HG03521 (cell line): Measurements from ENCODE around the gene AKT2.

ENCODE experiments used
- ATAC-seq: cut with Tn5 transposase; IDR thresholded peaks from one replicate; pipeline ENCODE4 v1.9.1; 2021; ENCODE audit warnings: mild to moderate bottlenecking, moderate library complexity; ENCODE audit not compliant: unreplicated experiment

The AKT2 gene

DNA sequence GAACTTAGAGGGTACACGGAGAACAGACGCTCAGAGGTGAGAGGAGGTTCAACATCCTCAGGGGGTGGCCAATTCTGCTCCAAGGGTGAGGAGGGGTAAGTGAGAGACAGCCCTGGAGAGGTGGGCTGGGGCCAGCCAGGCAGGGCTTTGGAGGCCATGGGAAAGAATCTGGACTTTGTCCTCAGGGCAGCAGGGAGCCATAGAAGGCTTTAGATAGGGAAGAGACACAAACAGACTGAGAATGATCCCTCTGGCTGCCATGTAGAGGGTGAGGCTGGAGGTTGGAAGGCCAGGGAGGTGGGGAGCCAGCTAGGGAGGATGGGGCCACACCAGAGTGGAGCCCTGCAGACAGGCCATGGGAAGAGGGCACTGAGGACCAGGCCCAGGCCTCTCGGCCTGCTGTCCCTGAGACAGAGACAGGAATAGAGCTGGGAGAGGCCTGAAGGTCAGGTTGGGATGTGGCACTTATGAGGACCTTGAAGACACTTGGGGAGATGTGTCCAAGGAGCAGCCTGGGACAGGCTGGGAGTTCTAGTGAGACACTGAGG, 29.5 kb downstream of the AKT2 start:
- ATAC-seq, result no peak

DNA sequence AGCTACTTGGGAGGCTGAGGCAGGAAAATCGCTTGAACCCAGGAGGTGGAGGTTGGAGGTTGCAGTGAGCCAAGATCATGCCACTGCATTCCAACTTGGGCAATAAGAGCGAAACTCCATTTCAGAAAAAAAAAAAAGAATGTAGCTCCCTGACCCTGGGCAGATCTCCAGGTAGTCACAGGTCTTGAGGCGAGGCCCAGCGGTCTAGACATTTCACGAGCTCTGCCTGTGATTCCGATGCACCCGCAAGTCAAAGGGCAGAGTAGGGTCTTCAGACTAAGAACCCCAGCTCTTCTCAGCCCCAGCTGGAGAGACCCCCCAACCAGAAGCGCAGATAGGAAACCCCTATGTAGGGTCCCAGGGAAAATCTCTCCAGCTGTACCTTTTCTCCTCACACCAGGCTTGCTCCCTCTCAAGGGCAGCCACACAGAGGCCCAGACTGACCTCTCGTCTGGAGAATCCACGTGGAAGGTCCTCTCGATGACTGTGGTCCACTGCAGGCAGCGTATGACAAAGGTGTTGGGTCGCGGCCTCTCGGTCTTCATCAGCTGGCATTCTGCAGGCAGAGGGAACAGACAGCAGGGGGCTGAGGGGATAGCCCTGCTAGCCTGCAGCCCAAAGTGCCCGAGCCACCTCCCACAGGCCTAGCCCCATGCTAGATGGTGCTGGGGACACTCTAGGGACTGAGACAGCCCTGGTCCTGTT, 30.3 kb downstream of the AKT2 start:
- ATAC-seq, result no peak

- no peak for ATAC-seq
These were observed 31.5 kb downstream of the AKT2 start for GRCh38 chr19:40253611-40254092.

GRCh38 chr19:40252395-40252794, 32.8 kb downstream of the AKT2 start:
- ATAC-seq, result no peak

- no peak for ATAC-seq
These were observed 33.2 kb downstream of the AKT2 start for GRCh38 chr19:40251991-40252390.

GRCh38 chr19:40251244-40251643, 33.9 kb downstream of the AKT2 start:
- ATAC-seq, result no peak

GRCh38 chr19:40249781-40250180, 35.4 kb downstream of the AKT2 start:
- no peak for ATAC-seq

DNA sequence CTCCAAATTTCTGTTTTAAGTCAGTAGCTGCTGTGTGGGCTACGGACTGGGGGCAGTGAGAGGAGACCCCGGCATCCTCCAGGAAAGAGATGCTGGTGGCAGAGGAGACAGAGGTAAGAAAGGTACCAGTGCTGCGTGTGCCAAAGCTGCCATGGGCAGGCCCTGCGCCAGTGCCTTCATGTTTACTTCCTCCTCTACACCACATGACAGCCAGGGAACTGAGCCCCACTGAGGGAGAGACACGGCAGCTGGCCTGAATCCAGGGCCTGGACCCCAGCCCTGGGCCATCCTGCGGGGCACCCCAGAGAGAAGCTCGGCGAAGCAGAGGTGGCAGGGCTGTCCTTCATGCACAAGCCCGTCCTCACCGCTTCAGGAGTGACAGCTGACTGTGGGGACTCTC, 35.9 kb downstream of the AKT2 start:
- no peak for ATAC-seq

GRCh38 chr19:40247735-40248262, 37.3 kb downstream of the AKT2 start:
- no peak for ATAC-seq

GRCh38 chr19:40247178-40247577, 38.0 kb downstream of the AKT2 start:
- ATAC-seq, result no peak

DNA sequence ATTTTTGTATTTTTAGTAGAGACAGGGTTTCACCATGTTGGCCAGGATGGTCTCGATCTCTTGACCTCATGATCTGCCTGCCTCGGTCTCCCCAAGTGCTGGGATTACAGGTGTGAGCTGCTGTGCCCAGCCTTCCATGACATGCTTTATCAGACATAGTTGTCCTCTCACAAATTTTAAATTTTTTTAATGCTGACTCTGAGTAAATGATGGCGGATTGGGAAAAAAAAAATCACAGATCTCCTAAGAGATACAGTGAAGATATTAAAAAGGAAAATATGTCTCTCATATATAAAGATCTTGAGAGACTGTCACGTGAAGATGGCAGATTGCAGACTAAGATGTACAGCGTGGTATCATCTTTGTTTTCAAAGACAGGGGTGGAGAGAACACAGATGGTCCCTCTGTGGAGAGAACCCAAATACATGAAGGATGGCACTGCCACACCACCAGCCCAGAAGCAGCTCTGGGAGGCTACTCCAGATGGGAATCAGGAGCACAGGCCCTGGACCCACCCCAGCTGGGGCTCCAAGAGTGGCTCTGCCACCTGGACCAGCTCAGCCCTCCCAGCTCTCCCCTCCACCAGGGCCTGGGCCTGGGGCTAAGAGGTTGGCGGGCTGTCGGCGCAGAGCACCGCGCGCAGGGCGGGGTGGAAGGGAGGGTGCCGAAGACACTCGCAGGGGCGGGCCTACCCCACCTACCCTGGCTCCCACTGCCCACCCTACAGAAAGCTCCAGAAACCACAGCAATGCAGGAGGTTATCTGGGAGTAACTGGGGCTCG, 38.7 kb downstream of the AKT2 start:
- ATAC-seq, result no peak

DNA sequence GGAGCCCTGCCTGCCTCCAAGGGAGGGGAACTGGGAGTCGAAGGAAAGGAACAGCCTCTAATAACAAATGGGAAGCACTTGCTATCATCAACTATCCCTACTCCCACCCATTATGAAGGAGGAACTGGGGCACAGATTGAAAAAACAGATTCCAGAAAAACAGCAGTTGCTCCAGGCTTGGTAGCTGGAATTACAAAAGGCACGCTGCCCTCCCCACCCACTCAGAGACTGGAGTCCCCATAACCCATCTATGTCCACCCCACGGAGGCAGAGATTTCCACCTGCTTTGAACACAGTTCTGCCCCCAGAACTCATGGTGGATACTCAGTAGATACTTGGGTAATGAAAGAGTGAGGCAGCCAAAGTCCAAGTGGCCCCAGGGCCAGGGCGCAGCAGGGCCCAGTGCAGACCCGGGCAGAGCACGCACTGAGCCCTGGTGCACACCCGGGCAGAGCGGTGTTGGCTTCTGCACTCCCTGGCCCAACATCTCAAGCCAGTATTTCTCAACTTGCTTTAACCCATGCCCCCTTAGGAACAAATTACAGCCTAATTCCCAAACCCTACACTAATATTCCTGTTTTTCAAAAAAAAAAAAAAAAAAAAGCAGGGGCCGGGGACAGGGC, 39.5 kb downstream of the AKT2 start:
- no peak for ATAC-seq

- no peak for ATAC-seq
These were observed 40.4 kb downstream of the AKT2 start for GRCh38 chr19:40244579-40245317.

- no peak for ATAC-seq
These were observed 42.0 kb downstream of the AKT2 start for GRCh38 chr19:40243181-40243580.

GRCh38 chr19:40242480-40242879, 42.7 kb downstream of the AKT2 start:
- no peak for ATAC-seq

DNA sequence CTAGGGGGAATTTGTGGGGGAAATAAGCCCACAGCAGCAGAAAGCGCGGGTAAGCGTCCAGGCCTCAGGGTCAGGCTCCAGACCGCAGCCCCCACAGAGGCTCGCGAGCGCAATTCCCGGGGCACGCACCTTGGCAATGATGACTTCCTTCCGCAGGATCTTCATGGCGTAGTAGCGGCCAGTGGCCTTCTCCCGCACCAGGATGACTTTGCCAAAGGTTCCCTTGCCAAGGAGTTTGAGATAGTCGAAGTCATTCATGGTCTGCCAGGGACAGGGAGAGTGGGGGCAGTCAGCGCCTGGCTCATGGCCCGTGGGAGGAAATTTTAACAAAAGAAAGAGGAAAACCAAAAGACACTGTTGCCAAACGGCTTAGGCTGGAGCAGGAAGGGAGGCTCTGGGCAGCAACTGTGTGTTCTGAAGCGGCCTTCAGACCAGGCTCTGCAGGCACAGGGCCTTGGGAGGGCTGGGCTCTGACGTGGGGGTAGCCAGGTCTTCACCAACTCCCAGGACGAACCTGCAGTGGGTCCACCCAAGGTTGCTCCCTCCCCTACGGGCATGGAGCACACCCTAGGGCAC, 43.2 kb downstream of the AKT2 start:
- ATAC-seq, result no peak

GRCh38 chr19:40241125-40241808, 43.9 kb downstream of the AKT2 start:
- ATAC-seq, result no peak

DNA sequence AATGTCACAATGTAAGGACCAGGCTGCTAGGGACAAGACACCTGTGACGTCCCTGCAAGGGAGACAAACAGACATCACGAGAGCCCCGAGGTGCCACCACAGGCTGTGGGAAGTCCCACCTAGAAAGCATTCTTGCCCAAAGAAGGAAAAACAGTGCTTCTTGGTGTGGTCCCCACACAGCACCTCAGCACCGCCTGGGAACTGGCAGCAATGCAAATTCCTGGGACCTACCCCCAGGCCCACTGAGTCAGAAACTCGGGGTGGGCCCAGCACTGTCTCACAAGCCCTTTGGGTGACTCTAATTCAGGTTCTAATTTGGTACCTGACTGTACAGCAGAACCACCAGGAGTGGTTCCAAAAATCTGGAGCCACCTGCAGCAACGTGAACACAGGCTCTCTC, 44.8 kb downstream of the AKT2 start:
- no peak for ATAC-seq

DNA sequence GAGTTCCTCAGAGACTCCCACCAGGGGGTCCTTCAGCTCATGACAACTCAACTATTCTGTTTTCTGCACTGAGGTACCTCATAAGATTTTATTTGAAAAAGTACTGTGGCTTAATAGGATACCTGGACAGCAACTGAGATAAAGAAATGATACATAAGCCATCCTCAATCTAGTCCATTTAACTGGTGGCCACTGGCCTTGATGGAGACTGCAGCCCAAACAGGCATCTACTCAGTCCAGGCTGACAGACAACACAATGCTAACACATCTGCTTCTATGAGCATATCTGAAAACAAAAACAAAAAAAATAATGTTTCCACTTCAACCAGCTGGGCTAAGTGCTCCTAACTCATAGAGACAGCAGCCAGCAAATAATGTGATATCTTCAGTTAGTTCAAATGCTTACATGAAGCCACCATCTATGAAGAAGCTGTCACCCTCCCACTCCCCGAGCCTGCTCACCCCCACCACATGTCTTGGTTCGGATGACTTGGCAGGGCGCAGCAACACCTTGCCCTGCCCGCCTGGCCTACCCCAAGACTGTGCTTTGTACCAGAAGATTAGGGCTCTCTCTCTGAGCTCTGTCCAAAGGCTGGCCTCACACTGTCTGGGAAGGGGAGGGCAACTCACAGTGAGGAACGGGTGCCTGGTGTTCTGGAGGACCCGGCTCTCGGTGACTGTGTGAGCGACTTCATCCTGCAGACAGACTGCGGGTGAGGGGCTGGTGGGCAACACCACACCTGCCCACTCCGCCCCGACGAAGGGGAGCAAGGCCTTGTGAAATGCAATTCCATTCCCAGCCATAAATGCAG, 45.5 kb downstream of the AKT2 start:
- no peak for ATAC-seq
